ENCODE measurements around the gene TMEM163.
A peak's percentile ranks its signal among the peaks of the same experiment; 100 is the strongest.

TMEM163 gene

GRCh38 chr2:134670955-134671354 lies 47.8 kb downstream of the TMEM163 start:
- ChIA-PET CTCF (no interaction called here), POLR2A (interaction anchor here (0.6 to 1.0 kb wide), 2 partner anchors 10 to 247 kb away, joined by 3 to 4 read pairs; no protein-coding TSS in a partner anchor)
- no peak overlapping the region for H3K27ac ChIP-seq (ENCODE audit: extremely low read depth, low read depth, low read length)
- peaks cover 6% of the 10 kb centered on the region; the same call in 1 of the 2 replicates for H3K4me1 ChIP-seq (ENCODE audit: control insufficient read depth, insufficient read depth, low read length)
- H3K9me3 ChIP-seq (ENCODE audit: control insufficient read depth, insufficient read depth, low read depth, low read length) = no peaks in the 10 kb centered on the region
- H3K4me3 ChIP-seq (ENCODE audit: low read depth, low read length) = no peak overlapping the region
- TF ChIP-seq ZNF114 (tag by site-specific recombination; IDR thresholded peaks at IDR 0.05) (no peak), ZNF112 (tag by site-specific recombination; IDR thresholded peaks at IDR 0.05) (no peak), REST (tag by site-specific recombination; IDR thresholded peaks at IDR 0.05) (peak; percentile 64; the same call in 1 of the 2 replicates), ZNF645 (tag by site-specific recombination; IDR thresholded peaks at IDR 0.05) (no peak), ZNF530 (tag by site-specific recombination; IDR thresholded peaks at IDR 0.05; ENCODE audit: low read depth) (no peak), ZNF311 (tag by site-specific recombination; IDR thresholded peaks at IDR 0.05; ENCODE audit: borderline replicate concordance) (no peak), ZNF280C (tag by site-specific recombination; IDR thresholded peaks at IDR 0.05) (no peak)
- H3K36me3 ChIP-seq (ENCODE audit: control insufficient read depth in 2 of 2, insufficient read depth in 1 of 2, low read length in 2 of 2) = no peaks in the 10 kb centered on the region

GRCh38 chr2:134669731-134670669 lies 48.8 kb downstream of the TMEM163 start:
- no peaks in the 10 kb centered on the region for H3K9me3 ChIP-seq (ENCODE audit: control insufficient read depth, insufficient read depth, low read depth, low read length)
- POLR2A ChIA-PET = no interaction called here
- TF ChIP-seq ZNF473 (tag by site-specific recombination; IDR thresholded peaks at IDR 0.05) = no peak
- 0 out of 2 replicates have a peak, but pooled peaks have one; percentile 18 for TF ChIP-seq ZBTB17 (tag by site-specific recombination; IDR thresholded peaks at IDR 0.05)
- no peak for TF ChIP-seq ZBTB11 (tag by site-specific recombination; conservative IDR thresholded peaks at IDR 0.05; ENCODE audit: low read depth)
- TF ChIP-seq ZNF596 (tag by site-specific recombination; IDR thresholded peaks at IDR 0.05) = no peak
- no peaks in the 10 kb centered on the region for H3K36me3 ChIP-seq (ENCODE audit: control insufficient read depth in 2 of 2, insufficient read depth in 1 of 2, low read length in 2 of 2)
- H3K27ac ChIP-seq (ENCODE audit: extremely low read depth, low read depth, low read length) = no peak overlapping the region
- no peak overlapping the region for H3K4me3 ChIP-seq (ENCODE audit: low read depth, low read length)
- CTCF ChIA-PET = interaction anchor here (1.2 kb wide), 1 partner anchor 12 kb away, joined by 3 read pairs; no protein-coding TSS in a partner anchor
- peaks cover 6% of the 10 kb centered on the region; the same call in 1 of the 2 replicates for H3K4me1 ChIP-seq (ENCODE audit: control insufficient read depth, insufficient read depth, low read length)
